BLaER1 (cell line): ENCODE measurements around the gene CFAP74.

Experiments
- H3K27ac ChIP-seq: shearing (Covaris generic); formaldehyde crosslinking; 2 replicates; pipeline ENCODE4 v1.8.1; 2022
- H3K27me3 ChIP-seq: shearing (Covaris generic); formaldehyde crosslinking; 2 replicates; pipeline ENCODE4 v1.8.1; 2022
- H3K36me3 ChIP-seq: shearing (Covaris generic); formaldehyde crosslinking; 2 replicates; pipeline ENCODE4 v1.8.1; 2022
- H3K4me1 ChIP-seq: shearing (Covaris generic); formaldehyde crosslinking; 2 replicates; pipeline ENCODE4 v1.8.1; 2022
- H3K4me2 ChIP-seq: shearing (Covaris generic); formaldehyde crosslinking; 2 replicates; pipeline ENCODE4 v1.8.1; 2022
- H3K4me3 ChIP-seq: shearing (Covaris generic); formaldehyde crosslinking; 2 replicates; pipeline ENCODE4 v1.8.1; 2022
- H3K9ac ChIP-seq: shearing (Covaris generic); formaldehyde crosslinking; 2 replicates; pipeline ENCODE4 v1.8.1; 2022
- H3K9me3 ChIP-seq: shearing (Covaris generic); formaldehyde crosslinking; 2 replicates; pipeline ENCODE4 v1.8.1; 2022
- H4K20me1 ChIP-seq: shearing (Covaris generic); formaldehyde crosslinking; 2 replicates; pipeline ENCODE4 v1.8.1; 2022
- Cebpa-rat ChIP-seq: shearing (Covaris generic); IDR thresholded peaks from 2 replicates; pipeline ENCODE4 v1.8.1; 2022

The CFAP74 gene

DNA sequence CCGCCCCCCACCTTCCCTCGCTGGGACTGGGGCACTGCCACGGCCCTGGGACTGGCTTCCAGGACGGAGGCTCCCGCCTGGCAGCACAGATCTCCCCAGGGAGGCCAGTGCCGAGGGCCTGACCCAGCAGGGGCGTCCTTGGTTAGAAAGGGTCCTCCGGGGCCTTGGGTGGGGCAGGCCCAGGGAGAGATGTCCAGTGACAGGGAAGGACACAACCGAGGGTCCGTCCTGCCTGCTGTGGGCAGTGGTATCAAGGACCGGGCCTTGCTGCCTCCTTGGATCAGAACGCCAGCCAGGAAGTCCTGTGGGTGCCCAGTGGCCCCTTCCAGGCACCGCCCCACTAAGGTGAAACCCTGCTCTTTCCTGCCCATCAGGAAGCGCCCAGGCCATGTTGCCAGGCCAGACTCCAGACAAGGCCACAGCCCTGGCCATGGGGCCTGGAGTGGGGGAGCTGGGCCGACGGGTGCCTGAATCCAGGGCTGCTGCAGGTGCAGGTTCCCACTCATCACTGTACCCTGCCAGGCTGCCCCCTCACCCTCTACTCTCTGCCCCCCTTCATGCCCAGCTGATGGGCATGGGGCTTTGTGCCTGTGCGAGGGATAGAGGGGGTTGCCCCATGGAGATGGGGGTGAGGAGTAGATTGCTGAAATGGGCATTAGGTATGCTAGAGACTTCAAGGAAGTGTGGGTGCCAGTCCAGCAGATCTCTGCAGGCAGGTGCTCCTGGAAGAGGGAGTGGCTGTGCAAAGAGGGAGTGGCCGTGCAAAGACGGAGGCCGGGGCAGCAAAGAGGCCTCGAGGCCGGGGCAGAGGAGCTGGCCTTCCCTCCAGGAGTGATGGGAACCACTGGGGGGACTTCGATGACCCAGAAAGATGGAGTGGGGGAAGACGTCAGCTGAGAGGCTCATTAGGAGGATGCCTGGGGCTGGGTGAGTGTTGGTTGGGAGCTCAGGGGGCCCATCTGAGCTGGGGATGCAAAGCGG lies 44.5 kb upstream of the CFAP74 start:
- peaks cover 98% of the 10 kb centered on the region for H3K4me1 ChIP-seq
- H3K9ac ChIP-seq: no peak overlapping the region
- no peaks in the 10 kb centered on the region for H3K36me3 ChIP-seq
- H3K27me3 ChIP-seq: peaks cover 59% of the 10 kb centered on the region
- H3K27ac ChIP-seq: no peak overlapping the region
- no peak for TF ChIP-seq Cebpa-rat
- H3K4me2 ChIP-seq: peak overlapping the region; percentile 90; the same call in 1 of the 2 replicates
- H3K4me3 ChIP-seq: no peak overlapping the region
- H4K20me1 ChIP-seq: peaks cover 15% of the 10 kb centered on the region
- no peaks in the 10 kb centered on the region for H3K9me3 ChIP-seq

- H3K9me3 ChIP-seq: no peaks in the 10 kb centered on the region
- peaks cover 15% of the 10 kb centered on the region for H4K20me1 ChIP-seq
- TF ChIP-seq Cebpa-rat: no peak
- H3K4me2 ChIP-seq: peak overlapping the region; percentile 90
- no peaks in the 10 kb centered on the region for H3K36me3 ChIP-seq
- no peak overlapping the region for H3K4me3 ChIP-seq
- H3K4me1 ChIP-seq: peaks cover 98% of the 10 kb centered on the region
- peaks cover 54% of the 10 kb centered on the region for H3K27me3 ChIP-seq
- no peak overlapping the region for H3K9ac ChIP-seq
- no peak overlapping the region for H3K27ac ChIP-seq
Observed at GRCh38 chr1:2046953-2047748, 43.6 kb upstream of the CFAP74 start.

DNA sequence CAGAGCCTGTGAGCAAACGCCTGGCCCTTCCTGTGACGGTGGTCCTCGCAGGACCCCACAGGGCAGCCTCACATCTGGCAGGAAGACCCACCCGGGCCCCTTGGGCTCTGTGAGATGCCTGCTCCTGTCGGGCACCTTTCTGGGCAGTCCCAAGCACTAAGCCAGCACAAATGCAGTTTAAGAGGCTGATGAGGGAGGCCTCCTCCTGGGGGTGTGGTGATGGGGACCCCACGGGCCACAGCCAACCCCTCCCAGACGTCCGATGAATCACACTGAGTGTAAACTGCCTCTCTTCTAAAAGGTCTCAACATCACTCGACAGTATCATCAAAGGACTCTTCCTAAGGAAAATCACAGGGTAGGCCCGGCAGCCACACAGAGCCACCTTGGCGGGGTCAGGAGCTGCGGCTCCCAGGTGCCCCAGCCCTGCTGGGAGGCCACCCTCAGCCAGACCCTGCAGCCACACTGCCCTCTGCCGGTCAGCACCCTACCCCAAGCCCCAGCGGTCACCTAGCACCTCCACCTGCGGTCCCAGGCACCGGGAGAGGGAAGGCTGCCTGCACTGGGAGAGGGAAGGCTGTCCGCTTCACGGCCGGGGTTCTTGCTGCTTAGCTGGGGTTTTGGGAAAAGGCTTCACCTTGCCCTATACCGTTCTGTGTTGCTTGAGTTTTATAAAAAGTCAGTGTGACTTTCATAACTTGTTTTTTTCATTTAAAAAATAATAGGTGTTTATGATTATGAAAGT lies 42.8 kb upstream of the CFAP74 start:
- peaks cover 45% of the 10 kb centered on the region for H3K27me3 ChIP-seq
- H3K27ac ChIP-seq: peak overlapping the region; percentile 49; the same call in 1 of the 2 replicates
- H3K4me3 ChIP-seq: no peak overlapping the region
- no peaks in the 10 kb centered on the region for H3K36me3 ChIP-seq
- no peaks in the 10 kb centered on the region for H3K9me3 ChIP-seq
- peaks cover 98% of the 10 kb centered on the region for H3K4me1 ChIP-seq
- TF ChIP-seq Cebpa-rat: no peak
- H3K4me2 ChIP-seq: peak overlapping the region; percentile 90
- no peak overlapping the region for H3K9ac ChIP-seq
- peaks cover 7% of the 10 kb centered on the region for H4K20me1 ChIP-seq

- peak overlapping the region; percentile 51 for H3K4me3 ChIP-seq
- H3K27ac ChIP-seq: peak overlapping the region; percentile 74; the same call in 1 of the 2 replicates
- H3K9ac ChIP-seq: peak overlapping the region; percentile 60; the same call in 1 of the 2 replicates
- H3K9me3 ChIP-seq: 0 out of 2 replicates have a peak, but pooled peaks cover 2% of the 10 kb centered on the region
- no peaks in the 10 kb centered on the region for H4K20me1 ChIP-seq
- peaks cover 38% of the 10 kb centered on the region for H3K27me3 ChIP-seq
- peaks cover 98% of the 10 kb centered on the region for H3K4me1 ChIP-seq
- peak overlapping the region; percentile 90 for H3K4me2 ChIP-seq
- TF ChIP-seq Cebpa-rat: no peak
- no peaks in the 10 kb centered on the region for H3K36me3 ChIP-seq
Observed at GRCh38 chr1:2045468-2046173, 42.0 kb upstream of the CFAP74 start.

DNA sequence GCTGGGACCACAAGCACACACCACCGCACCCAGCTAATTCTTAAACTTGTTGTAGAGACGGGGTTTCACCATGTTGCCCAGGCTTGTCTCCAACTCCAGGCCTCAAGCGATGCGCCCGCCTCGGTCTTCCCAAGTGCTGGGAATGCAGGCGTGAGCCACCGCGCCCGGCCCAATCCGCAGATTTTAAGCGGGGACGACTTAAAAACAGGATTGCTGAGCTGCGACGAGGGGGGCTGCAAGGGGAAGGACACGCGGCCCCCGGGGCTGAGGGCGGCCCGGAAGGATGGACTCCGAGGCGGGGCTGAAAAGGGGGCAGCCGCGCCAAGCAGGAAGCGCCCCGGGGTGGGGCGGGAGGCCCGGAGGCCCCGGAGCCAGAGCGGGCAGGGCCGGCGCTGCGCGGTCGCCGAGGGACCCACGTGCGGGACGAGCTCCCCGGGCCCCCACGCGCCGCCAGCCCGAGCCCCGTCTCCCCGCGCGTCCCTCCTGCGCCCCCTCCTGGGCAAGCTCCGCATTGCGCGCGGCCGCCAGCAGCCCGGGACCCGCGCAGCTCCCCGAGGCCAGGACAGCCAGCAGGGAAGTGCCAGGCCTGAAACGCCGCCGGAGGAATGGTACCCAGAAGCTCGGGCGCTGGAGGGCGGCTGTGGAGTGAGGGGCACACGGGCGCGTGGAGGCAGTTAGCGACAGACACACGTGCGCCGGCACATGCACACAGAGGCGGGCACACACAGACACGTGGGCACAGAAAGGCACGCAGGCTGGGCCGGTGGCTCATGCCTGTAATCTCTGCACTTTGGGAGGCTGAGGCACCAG lies 41.1 kb upstream of the CFAP74 start:
- peaks cover 92% of the 10 kb centered on the region for H3K4me1 ChIP-seq

GRCh38 chr1:2043886-2044285 lies 40.3 kb upstream of the CFAP74 start:
- H3K36me3 ChIP-seq: no peaks in the 10 kb centered on the region
- no peak overlapping the region for H3K9ac ChIP-seq
- H3K4me1 ChIP-seq: peaks cover 84% of the 10 kb centered on the region
- 0 out of 2 replicates have a peak, but pooled peaks cover 8% of the 10 kb centered on the region for H3K9me3 ChIP-seq
- H4K20me1 ChIP-seq: no peaks in the 10 kb centered on the region
- no peak overlapping the region for H3K4me3 ChIP-seq
- peak overlapping the region; percentile 35; the same call in 1 of the 2 replicates for H3K27ac ChIP-seq
- H3K27me3 ChIP-seq: peaks cover 21% of the 10 kb centered on the region
- TF ChIP-seq Cebpa-rat: no peak
- peak overlapping the region; percentile 90 for H3K4me2 ChIP-seq

More for the DNA sequence above, 41.1 kb upstream of the CFAP74 start:
- 0 out of 2 replicates have a peak, but pooled peaks cover 8% of the 10 kb centered on the region for H3K9me3 ChIP-seq
- H3K4me2 ChIP-seq: peak overlapping the region; percentile 90
- no peaks in the 10 kb centered on the region for H3K36me3 ChIP-seq
- H3K9ac ChIP-seq: peak overlapping the region; percentile 60
- TF ChIP-seq Cebpa-rat: no peak
- H3K27me3 ChIP-seq: peaks cover 29% of the 10 kb centered on the region
- H3K27ac ChIP-seq: peak overlapping the region; percentile 74
- no peaks in the 10 kb centered on the region for H4K20me1 ChIP-seq
- peak overlapping the region; percentile 51 for H3K4me3 ChIP-seq

DNA sequence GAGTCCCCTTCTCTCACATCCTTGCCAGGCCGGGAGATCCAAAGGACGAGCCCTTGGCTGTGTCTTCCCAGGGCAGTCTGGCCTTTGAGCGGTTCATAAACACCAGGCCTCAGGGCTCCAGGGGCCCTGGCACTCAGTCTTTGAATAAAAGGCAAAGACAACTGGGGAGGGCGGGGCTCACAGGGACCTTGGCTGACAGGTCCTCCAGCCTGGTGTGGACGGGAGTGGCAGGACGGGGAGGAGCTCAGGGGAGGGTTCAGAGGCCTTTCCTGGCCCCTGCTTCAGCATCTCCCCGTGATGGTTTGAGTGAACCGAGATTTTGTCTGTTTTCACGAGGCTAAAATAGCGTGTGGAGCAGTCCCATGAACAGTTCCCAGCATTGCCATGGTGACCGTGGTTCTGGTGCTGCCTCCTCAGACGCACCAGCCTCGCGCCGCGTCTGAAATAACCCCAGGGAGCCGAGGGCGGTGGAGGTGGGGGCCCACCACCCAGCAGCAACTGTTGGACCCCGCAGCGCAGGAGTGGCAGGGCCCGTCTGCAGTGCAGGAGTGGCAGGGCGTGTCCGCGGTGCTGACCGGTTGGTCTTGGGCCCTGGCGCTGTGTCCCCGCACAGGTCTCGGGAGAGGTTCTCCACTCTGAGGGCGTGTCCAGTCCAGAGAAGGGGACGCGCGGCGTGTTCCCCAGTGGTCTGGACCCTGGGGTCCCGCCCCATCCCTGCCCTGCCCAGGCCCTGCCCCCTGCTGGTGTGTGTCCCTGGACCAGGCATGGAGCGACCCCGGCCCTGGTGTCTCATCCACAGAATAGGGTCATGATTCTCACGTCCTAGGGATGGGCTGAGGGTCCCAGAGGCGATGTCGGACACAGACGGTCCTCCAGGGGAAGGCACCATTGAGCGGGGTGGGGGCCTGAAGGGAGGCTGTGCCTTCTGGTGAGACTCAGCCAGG lies 39.5 kb upstream of the CFAP74 start:
- H3K4me2 ChIP-seq: peak overlapping the region; percentile 90
- no peak overlapping the region for H3K4me3 ChIP-seq
- H3K9me3 ChIP-seq: 0 out of 2 replicates have a peak, but pooled peaks cover 8% of the 10 kb centered on the region
- no peak for TF ChIP-seq Cebpa-rat
- H4K20me1 ChIP-seq: no peaks in the 10 kb centered on the region
- peaks cover 13% of the 10 kb centered on the region for H3K27me3 ChIP-seq
- no peaks in the 10 kb centered on the region for H3K36me3 ChIP-seq
- H3K4me1 ChIP-seq: peaks cover 76% of the 10 kb centered on the region
- H3K9ac ChIP-seq: no peak overlapping the region
- H3K27ac ChIP-seq: peak overlapping the region; percentile 35; the same call in 1 of the 2 replicates
